DOHH2 (cell line): Measurements from ENCODE around the gene KLK1.

Experiments
- EZH2phosphoT487 ChIP-seq: fragments of 200-600 bp; sonication (generic); IDR thresholded peaks from 2 replicates; pipeline ENCODE4 v1.6.1; 2017; ENCODE audit warnings: borderline replicate concordance, mild to moderate bottlenecking, antibody characterized with exemption, low read length, moderate library complexity, mixed read lengths
- TF ChIP-seq, protein P1 (sequence below): fragments of 200-600 bp; sonication (generic); IDR thresholded peaks from one replicate; pipeline ENCODE4 v1.5.1; 2014; ENCODE audit warnings: antibody characterized with exemption, mild to moderate bottlenecking, low read depth, low read length; ENCODE audit not compliant: poor library complexity, severe bottlenecking

DNA sequence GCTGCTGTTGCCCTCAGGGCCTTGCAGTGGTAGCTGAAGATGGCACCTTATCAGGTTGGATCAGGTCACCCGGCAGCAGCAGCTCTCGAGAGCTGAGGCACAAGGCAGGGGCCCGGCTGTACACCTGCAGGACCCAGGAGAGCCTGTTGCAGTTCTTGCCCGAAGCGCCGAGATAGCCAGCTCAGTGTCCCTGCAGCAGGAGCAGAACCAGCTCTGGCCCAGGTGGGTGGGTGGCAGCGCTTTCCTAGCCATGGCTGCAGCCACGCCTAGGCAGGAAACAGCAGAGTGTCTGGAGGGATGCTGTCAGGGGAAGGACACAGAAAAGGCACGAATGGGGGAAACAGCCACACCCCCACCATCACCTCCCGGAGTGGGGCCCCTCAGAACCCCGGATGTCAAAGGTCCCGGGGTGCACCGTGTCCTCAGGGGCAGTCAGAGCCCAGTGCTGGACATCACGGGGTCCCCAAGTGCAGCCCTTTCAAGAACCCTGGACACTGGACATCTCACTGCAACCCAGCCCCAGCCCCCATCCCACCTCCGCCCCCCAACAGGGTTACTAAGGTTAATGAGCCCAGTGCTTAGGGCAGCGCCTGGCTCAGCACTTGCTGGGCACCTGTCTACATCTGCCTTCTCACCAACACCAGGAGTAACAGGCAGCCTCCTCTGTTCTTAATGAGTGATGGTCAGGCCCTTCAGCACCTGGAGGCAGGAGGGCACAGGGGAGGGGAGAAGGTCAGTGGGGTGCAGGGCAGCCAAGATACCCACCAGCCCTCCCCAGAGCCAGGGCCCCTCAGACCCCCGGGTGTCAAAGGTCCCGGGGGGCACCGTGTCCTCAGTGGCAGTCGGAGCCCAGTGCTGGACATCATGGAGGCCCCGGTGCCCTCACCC, 24.7 kb downstream of the KLK1 start:
- TF ChIP-seq, protein P1, sequence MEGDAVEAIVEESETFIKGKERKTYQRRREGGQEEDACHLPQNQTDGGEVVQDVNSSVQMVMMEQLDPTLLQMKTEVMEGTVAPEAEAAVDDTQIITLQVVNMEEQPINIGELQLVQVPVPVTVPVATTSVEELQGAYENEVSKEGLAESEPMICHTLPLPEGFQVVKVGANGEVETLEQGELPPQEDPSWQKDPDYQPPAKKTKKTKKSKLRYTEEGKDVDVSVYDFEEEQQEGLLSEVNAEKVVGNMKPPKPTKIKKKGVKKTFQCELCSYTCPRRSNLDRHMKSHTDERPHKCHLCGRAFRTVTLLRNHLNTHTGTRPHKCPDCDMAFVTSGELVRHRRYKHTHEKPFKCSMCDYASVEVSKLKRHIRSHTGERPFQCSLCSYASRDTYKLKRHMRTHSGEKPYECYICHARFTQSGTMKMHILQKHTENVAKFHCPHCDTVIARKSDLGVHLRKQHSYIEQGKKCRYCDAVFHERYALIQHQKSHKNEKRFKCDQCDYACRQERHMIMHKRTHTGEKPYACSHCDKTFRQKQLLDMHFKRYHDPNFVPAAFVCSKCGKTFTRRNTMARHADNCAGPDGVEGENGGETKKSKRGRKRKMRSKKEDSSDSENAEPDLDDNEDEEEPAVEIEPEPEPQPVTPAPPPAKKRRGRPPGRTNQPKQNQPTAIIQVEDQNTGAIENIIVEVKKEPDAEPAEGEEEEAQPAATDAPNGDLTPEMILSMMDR = no peak
- TF ChIP-seq EZH2phosphoT487 = no peak
